Measurements from ENCODE around the gene WDHD1. TPM values are rescaled to one million over a fixed set of nuclear protein-coding genes. Genes with fewer than 3 reads are reported as not detected.
"Not testable (repeated sequence)": the region's sequence is repeated elsewhere in the genome, so short reads cannot be mapped to it uniquely, and the experiment has no call there.

The WDHD1 gene
- polyA plus RNA-seq, 3 donors: 0.19 to 0.37 (median 0.30) TPM

DNA sequence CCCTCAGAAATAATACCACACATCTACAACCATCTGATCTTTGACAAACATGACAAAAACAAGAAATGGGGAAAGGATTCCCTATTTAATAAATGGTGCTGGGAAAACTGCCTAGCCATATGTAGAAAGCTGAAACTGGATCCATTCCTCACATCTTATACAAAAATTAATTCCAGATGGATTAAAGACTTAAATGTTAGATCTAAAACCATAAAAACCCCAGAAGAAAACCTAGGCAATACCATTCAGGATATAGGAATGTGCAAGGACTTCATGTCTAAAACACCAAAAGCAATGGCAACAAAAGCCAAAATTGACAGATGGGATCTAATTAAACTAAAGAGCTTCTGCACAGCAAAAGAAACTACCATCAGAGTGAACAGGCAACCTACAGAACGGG is 74.1 kb downstream of the WDHD1 start:
- H4K20me1 ChIP-seq (ENCODE audit: insufficient read depth, low read length); H3K4me1 ChIP-seq (ENCODE audit: control insufficient read depth in 1 of 2, insufficient read depth in 2 of 2, low read length in 2 of 2); H3K4me3 Mint-ChIP-seq; H3K4me3 ChIP-seq (replicated peaks in 1 of 3; ENCODE audit: low read depth in 2 of 3, low read length in 3 of 3); DNase-seq; H3K9me3 ChIP-seq (replicated peaks in 1 of 2; ENCODE audit: control insufficient read depth in 1 of 2, insufficient read depth in 1 of 2, low read length in 2 of 2); H3K4me2 ChIP-seq (replicated peaks; ENCODE audit: extremely low read depth, low read length, poor library complexity, severe bottlenecking); intact Hi-C loops (cut with micrococcal nuclease); H3K27ac Mint-ChIP-seq; H3K27ac ChIP-seq (ENCODE audit: low read depth in 1 of 2, low read length in 2 of 2); H3K4me1 Mint-ChIP-seq; H3K27me3 ChIP-seq (ENCODE audit: control insufficient read depth in 2 of 2, insufficient read depth in 2 of 2, low read length in 2 of 2); H3K79me2 ChIP-seq (ENCODE audit: insufficient read depth, low read length); H3K27me3 Mint-ChIP-seq (ENCODE audit: low read depth in 3 of 3); H2AFZ ChIP-seq (ENCODE audit: insufficient read depth, low read depth, low read length, poor library complexity, severe bottlenecking); H3K9ac ChIP-seq (ENCODE audit: insufficient read depth, low read length, poor library complexity, severe bottlenecking): not testable (repeated sequence)
- Mint-ChIP-seq H3K9me3 (peaks cover 0 to 14% (median 10%) of the 10 kb centered on the region in 7 donors), H3K36me3 (peaks cover 18 to 59% of the 10 kb centered on the region in 2 donors)
- no CpG with 5 or more reads among the region's 1 CpG for WGBS (ENCODE audit: insufficient coverage)
- H3K36me3 ChIP-seq (replicated peaks in 1 of 2; ENCODE audit: control insufficient read depth in 1 of 2, insufficient read depth in 2 of 2, low read length in 2 of 2): peaks cover 5 to 18% of the 10 kb centered on the region in 2 donors

DNA sequence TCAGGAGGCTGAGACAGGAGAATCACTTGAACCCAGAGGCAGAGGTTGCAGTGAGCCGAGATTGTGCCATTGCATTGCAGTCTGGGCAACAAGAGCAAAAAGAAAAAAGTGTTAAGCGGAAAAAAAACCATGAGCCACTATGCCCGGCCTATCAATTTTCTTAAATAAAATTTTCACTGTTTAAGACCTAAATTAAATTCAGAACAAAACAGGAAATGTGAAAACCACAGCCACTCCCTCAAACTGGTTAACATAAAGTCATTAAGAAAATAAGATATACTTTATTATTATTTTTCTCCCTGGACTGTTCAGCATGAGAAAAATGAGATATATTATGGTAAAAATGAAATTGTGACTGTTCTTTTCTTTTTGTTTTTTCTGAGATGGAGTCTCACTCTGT is 79.7 kb downstream of the WDHD1 start:
- H3K27me3 Mint-ChIP-seq (ENCODE audit: low read depth in 3 of 3): no peaks in the 10 kb centered on the region
- peak overlapping the region in 1 of 7 donors; percentile 76 for H3K27ac Mint-ChIP-seq
- H3K79me2 ChIP-seq (ENCODE audit: insufficient read depth, low read length): no peaks in the 10 kb centered on the region
- H3K36me3 Mint-ChIP-seq: peaks cover 6 to 46% of the 10 kb centered on the region in 2 donors
- H3K9me3 Mint-ChIP-seq: peaks cover 0 to 11% (median 9%) of the 10 kb centered on the region in 7 donors
- H3K27ac ChIP-seq (ENCODE audit: low read depth in 1 of 2, low read length in 2 of 2): no peak overlapping the region
- H3K27me3 ChIP-seq (ENCODE audit: control insufficient read depth in 2 of 2, insufficient read depth in 2 of 2, low read length in 2 of 2): no peaks in the 10 kb centered on the region
- H3K36me3 ChIP-seq (replicated peaks in 1 of 2; ENCODE audit: control insufficient read depth in 1 of 2, insufficient read depth in 2 of 2, low read length in 2 of 2): peaks cover 0 to 3% of the 10 kb centered on the region in 2 donors
- TF ChIP-seq, protein P1, sequence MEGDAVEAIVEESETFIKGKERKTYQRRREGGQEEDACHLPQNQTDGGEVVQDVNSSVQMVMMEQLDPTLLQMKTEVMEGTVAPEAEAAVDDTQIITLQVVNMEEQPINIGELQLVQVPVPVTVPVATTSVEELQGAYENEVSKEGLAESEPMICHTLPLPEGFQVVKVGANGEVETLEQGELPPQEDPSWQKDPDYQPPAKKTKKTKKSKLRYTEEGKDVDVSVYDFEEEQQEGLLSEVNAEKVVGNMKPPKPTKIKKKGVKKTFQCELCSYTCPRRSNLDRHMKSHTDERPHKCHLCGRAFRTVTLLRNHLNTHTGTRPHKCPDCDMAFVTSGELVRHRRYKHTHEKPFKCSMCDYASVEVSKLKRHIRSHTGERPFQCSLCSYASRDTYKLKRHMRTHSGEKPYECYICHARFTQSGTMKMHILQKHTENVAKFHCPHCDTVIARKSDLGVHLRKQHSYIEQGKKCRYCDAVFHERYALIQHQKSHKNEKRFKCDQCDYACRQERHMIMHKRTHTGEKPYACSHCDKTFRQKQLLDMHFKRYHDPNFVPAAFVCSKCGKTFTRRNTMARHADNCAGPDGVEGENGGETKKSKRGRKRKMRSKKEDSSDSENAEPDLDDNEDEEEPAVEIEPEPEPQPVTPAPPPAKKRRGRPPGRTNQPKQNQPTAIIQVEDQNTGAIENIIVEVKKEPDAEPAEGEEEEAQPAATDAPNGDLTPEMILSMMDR (IDR thresholded peaks at IDR 0.05): no peak
- H4K20me1 ChIP-seq (ENCODE audit: insufficient read depth, low read length): no peaks in the 10 kb centered on the region
- no peak overlapping the region for H3K9ac ChIP-seq (ENCODE audit: insufficient read depth, low read length, poor library complexity, severe bottlenecking)
- 88% methylated on average over 1 of the region's 3 CpGs for WGBS (ENCODE audit: insufficient coverage)
- H2AFZ ChIP-seq (ENCODE audit: insufficient read depth, low read depth, low read length, poor library complexity, severe bottlenecking): no peak overlapping the region
- peaks cover 12% of the 10 kb centered on the region for H3K4me1 Mint-ChIP-seq
- no peak for DNase-seq
- no peak overlapping the region for H3K4me3 ChIP-seq (replicated peaks in 1 of 3; ENCODE audit: low read depth in 2 of 3, low read length in 3 of 3)
- intact Hi-C loops (cut with micrococcal nuclease): no loop called here
- no peak overlapping the region for H3K4me2 ChIP-seq (replicated peaks; ENCODE audit: extremely low read depth, low read length, poor library complexity, severe bottlenecking)
- H3K9me3 ChIP-seq (replicated peaks in 1 of 2; ENCODE audit: control insufficient read depth in 1 of 2, insufficient read depth in 1 of 2, low read length in 2 of 2): peaks cover 0 to 9% of the 10 kb centered on the region in 2 donors
- H3K4me3 Mint-ChIP-seq: no peak overlapping the region
- H3K4me1 ChIP-seq (ENCODE audit: control insufficient read depth in 1 of 2, insufficient read depth in 2 of 2, low read length in 2 of 2): peaks cover 4 to 8% of the 10 kb centered on the region in 2 donors
